Limb (tissue), 2 donors: ENCODE results near the gene BOLA1.
"Not testable (repeated sequence)": the region's sequence is repeated elsewhere in the genome, so short reads cannot be mapped to it uniquely, and the experiment has no call there.

Experiments used
- DNase-seq, 2 donors: peaks; one replicate each; pipeline ENCODE4 v3.0.0-alpha.2; 2016; ENCODE audit errors: extremely low spot score in 2 of 2

BOLA1 gene, protein sequence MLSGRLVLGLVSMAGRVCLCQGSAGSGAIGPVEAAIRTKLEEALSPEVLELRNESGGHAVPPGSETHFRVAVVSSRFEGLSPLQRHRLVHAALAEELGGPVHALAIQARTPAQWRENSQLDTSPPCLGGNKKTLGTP

DNA sequence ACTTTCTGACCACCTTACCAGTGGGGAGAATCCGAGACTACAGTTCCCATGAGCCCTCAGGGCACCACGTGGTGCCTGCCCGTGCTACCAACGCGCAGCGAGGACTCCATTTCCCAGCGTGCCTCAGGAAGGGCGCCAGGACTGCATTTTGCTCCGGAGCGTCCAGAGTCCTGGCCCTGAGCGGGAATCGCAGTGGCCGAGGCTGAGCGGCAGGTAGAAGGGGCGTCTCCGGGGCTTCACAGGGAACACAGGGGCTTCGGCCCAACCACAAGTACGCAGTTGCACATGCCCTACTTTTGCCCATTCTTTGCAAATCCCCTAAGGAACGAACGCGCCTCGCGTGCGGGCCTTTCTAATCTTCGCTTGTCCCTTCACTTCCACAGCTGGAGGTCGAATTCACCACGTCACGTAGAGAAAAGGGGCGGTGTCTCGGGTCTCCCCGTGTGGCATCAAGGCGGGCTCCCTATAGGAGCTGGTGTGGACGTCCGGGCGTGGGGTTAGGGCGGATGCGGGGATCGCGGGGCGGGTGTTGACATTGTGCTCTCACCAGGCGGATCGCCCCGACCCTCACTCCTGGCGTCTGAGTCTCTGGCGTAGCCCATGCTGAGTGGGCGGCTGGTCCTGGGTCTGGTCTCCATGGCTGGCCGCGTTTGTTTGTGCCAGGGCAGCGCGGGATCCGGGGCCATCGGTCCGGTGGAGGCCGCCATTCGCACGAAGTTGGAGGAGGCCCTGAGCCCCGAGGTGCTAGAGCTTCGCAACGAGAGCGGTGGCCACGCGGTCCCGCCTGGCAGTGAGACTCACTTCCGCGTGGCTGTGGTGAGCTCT lies at the start of gene BOLA1:
TSS of gene BOLA1 (plus strand) at position 109 of the 825 bp plus-strand sequence. CDS start at position 601, 492 bp downstream.
- DNase-seq, result peak; percentile 92 to 94

DNA sequence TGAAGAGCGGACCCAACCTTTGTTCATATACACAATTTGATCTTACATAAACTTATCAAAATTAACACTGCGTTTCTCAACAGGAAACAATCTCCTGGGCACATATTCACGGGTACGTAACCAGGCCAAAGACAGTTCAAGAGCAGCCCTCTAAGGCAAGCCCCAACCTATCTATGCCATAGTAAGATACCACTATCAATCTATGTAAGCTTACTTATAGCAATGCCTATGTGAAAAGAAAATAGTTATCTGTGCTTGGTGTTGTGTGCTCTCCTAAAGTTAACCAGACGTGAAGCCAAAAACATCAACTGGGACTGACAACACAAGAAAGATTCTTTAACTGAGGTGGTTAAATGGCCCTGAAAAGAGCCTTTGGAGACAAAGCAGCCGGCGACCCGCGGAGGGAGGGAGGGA lies 49.4 kb upstream of the BOLA1 start:
- no peak for DNase-seq

DNA sequence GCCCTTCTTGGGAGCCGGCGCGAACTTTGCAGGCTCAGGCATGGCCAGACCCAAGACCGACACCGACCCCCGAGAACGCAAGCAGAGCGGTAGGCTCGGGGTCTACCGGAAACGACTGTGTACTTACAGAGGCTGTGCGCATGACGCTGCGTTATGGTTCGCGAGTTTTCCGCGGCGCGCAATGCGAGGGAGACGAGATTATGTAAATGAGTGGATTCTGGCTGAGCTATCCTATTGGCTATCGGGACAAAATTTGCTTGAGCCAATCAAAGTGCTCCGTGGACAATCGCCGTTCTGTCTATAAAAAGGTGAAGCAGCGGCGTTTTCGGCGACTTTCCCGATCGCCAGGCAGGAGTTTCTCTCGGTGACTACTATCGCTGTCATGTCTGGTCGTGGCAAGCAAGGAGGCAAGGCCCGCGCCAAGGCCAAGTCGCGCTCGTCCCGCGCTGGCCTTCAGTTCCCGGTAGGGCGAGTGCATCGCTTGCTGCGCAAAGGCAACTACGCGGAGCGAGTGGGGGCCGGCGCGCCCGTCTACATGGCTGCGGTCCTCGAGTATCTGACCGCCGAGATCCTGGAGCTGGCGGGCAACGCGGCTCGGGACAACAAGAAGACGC lies 48.5 kb upstream of the BOLA1 start:
- not testable (repeated sequence) for DNase-seq

DNA sequence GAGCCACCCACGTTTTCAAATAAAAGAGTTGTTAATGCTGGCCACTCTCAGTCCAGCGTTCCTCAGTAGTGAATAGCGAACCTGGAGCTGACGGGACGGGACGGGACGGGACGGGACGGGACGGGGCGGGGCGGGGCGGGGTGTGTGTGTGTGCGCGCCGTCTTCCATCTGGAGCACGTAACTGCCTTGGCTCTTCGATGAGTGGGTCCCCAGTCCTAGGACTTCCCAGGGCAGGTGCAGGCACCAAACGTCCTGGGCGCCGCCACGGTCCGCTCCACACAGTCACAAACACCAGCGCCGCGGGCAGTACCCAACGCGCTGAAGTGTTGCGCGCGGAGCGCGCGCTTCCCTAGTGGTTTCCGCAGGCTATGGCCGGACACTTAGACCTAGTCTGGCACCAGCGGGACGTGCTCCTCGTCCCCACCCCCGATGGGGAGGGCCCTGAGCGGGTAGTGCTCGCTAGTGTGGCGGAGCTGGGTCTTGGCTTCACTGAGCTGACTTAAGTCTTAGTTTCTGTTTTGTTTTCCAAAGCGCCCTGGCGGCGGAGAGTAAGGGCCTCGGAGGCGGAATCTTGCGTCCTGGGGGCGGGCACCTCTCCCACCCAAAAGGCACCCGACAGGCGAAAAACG lies 47.7 kb upstream of the BOLA1 start:
- not testable (repeated sequence) for DNase-seq

DNA sequence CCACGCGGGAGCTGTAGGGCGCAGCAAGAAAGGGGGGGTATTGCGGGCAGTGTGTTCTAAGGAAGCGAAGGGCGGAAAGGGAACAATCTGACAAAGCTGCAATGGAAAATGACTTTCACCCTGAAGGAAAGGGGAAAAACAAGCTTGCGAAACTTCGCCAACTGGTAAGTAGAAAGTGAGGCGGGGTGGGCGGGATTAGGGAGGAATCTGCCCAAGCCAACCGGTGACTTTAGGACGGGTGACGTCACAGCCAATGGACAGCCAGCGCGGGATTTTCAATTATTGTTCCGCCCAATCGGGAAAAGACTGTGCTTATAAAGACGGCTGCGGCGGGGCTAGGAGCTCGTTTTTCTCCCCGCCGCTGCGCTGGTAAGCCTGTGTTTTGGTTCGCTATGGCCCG lies 47.1 kb upstream of the BOLA1 start:
- not testable (repeated sequence) for DNase-seq

DNA sequence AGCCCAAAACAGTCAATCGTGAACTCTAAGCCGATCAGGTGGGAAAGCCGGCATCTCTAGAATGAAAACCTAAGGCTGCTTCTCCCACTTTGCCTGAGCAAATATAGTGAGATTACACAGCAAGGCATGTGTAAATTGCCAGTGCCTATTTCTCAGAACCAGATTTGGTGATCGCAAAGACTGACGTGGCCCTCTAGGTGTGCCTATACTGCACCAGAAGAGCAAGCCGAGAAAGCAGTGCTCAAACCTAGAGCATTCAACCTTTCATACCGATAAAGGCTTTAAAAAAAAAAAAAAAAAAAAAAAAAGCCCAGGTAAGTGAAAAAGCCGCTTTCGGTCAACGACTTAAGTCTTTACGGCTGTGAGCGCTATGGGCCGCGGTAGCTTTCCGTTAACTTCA lies 39.1 kb upstream of the BOLA1 start:
- DNase-seq, result not testable (repeated sequence)

DNA sequence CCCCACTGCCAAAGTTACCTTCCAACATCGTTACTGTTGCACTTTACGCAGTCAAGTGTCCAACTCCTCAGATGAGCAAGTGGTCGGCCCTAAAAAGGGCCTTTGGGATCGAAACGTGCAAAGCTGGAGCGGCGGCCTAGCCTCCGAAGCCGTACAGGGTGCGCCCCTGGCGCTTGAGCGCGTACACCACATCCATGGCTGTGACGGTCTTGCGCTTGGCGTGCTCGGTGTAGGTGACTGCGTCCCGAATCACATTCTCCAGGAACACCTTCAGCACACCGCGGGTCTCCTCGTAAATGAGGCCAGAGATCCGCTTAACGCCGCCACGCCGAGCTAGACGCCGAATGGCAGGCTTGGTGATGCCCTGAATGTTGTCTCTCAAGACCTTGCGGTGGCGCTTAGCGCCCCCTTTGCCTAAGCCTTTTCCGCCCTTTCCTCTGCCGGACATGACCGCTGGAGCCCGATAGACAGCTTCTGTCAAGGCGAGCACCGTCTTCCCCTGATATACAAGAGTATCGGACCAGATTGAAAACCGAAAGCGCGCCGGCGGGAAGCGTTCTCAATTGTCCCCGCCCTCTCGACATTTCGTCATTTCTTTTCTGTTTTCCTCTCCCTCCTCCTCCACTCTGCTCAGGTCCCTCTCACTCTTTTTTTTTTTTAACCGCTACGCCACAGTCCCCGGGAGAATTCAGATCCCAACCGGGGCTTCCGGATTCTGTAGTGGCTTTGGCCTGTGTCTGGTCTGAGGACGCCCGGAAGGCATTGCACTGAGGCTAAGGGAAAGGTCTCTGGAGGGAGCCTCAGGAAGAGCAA lies 38.5 kb upstream of the BOLA1 start:
- not testable (repeated sequence) for DNase-seq

DNA sequence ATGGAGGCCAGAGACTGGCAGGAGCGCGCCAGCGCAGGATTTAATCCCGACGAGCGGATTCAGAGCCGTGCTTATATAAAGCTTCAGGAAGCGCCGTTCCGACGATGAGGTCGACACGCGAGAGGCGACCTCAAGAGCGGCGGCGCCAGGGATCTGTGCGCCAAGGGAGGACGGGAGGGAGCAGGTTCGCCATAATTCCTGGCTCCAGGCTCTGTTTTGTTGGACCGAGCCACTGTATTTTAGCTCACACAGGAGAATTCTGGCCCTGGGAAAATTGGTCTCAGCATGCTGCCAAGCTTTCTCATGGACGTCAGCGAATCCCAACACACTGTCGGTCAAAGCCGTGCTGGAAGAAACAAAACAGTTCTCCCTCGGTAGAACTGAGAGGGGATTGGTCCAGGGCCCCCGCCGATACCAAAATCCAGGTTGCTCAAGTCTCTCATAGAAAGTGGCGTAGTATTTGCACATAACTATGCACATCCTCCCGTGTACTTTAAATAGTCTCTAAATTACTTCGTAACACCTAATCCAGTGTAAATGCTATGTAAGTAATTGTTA lies 37.8 kb upstream of the BOLA1 start:
- not testable (repeated sequence) for DNase-seq

DNA sequence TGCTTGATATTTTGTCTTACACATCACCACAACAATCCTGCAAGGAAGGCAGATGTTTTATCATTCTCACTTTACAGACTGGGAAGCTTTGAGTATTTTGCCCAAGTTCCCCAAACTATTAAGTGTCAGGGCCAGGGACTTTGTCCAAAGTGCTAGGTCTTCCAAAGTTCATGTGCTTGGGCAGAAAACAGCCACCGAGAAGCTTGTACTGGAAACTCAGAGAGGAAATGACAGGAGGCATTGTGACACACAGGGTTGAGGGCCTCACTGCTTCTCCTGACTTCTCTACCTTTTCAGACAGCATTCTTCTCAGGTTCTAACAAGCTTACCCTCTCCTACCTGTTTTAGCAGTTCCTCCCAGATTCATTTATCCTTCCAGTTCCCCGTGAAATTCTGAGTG lies 32.5 kb upstream of the BOLA1 start:
- DNase-seq, result not testable (repeated sequence)

DNA sequence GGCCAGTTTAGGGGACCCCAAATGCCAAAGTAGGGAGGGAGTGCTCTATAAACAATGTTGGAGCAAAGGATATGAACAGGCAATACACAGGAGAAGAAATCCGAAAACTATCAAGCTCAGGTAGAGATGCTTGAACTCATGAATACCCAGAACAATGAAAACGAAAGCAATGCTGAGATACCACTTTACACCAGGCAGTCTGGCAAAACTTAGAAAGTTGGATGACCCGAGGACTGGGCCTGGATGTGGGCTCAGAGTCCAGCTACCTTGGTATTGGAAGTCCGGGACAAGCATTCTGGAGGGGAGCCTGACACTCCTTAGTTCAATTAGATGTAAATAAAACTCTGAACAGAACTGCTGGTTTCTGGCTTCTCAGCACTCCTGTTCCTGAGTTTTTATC lies 26.3 kb upstream of the BOLA1 start:
- DNase-seq, result not testable (repeated sequence)

DNA sequence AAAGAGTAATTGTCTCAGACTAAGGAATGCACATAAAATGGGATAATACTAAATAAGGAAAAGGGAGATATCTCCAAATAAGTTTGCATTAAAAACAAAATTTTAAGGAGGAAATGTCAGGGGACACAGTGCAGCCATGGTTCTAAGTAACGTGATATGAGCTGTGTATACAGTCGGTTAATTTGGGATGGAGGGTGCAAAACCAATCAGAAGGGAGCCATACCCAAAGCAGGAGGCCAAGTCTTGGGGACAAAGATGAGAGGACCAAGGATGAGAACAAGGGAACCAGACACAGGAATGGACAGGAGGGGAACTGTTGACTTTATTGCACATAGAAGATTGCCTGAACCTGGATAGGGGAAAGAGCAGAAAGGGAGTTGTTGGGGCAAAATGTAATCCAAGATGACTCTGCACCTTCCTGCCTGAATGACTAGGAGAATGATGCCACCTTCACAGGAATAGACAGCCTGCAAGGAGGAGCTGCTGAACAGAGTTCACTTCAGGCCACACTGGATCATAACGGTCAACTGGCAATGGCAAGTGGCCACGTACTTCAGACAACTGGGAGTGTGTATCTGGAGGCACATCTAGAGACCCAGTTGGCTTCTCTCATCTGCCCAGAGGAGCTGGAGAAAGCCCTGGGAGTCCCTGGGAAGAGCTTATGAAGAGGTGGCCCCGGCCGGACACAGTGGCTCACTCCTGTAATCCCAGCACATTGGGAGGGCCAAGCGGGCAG lies 22.0 kb upstream of the BOLA1 start:
- no peak for DNase-seq

DNA sequence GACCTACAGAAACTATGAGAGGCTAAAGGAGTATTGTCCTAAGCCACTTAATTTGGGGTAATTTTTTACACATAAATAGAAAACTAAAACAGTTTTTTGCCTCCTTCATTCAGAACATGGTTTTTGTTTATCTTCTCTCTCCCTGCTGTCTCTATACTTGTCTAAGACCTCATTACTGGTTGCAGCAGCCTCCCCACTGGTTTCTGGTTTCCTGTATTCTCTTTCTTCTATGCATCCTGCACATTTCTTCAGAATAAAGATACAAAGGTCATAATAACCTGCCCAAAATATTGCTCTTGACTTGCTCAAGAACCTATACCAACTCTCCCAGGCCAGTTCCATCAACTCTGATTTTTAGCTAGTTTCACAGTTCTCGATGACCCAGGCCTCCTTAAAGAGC lies 19.8 kb upstream of the BOLA1 start:
- DNase-seq, result no peak

DNA sequence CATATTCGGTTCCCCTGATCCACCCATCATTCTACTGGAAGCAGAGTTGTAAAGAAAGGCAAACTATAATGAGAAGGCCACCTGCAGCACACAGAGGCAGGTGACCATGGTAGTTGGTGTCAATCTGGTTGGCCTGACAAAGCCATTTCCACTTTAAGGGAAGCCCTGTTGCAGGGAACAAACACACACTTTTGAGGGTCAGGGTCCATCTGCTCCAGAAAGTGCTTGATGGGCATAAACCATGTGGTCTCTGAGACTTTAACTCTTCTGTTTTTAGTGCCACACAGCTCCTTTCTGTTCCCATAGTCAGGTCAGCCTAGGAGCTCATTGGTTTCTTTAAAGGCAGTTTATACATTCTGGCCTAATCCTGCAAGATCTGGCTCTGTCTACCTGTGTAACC lies 17.5 kb upstream of the BOLA1 start:
- DNase-seq, result no peak

DNA sequence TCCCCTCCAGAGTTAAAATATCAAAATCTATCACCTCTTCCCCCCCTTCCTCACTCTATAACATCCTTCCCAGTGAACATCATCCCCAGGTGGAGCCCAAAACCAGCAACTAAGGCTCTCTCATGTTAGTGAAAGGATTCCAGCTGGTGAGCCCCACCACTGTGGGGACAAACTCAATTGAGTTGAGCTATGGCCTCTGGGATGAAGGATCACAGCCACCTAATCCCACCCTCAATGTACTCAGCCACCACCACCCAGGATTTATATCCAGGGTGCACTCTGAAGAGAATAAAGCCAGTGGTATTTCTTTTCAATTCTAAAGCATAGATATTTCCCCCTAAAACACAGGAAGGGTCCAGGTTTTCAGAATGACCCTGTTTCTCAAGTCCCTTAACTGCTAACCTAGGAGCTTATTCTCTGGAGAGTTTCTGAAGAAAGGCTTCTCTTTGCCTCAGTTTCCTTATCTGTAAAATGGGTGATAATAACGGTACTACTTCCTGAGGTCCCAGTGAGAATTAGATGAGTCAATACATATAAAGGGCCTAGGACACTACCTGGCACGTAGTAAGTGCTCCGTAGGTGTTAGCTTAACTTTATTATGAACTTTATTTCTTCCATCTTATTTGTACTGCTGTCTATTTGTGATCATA lies 15.6 kb upstream of the BOLA1 start:
- no peak for DNase-seq

DNA sequence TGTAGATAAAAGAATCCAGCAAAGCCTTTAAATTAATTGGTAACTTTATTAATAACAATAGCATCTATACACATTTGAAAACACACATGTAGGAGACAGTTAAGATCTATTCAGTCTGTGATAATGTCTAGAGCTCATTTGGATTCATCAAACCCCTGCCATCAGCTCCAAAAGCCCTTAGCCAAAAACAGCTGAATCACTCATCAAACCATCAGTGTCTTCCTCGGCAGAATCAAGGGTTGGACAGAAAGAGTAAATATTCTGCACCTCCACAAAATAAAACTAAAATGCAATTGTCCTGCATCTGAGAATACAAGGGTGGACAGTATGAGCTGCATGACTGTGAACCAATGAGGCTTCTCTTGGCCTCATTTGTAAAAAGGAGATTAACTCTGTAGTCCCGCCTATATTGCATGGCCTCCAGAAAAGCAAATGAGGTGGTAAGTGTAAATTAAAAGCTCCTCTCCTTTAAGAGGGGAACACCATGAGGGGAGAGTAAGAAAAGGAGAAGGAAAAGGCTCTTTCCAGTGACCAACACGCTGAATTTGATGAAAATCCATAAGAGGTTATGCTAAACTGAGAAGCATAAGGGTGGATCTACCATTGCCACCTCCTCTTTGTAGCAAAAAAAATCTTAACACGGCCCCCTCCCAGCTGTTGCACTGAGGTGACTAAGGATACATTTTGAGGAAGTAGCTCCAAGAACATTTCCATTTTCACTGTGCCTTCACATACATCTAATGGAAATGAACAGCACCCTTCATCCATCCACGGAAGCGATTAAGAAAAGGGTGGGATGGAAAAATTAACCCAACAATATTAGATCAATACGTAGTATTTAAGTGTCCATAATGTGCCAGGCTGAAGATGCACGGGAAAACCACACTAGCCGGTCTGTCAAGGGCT lies 14.7 kb upstream of the BOLA1 start:
- DNase-seq, result peak in 1 of 2 donors; percentile 29

DNA sequence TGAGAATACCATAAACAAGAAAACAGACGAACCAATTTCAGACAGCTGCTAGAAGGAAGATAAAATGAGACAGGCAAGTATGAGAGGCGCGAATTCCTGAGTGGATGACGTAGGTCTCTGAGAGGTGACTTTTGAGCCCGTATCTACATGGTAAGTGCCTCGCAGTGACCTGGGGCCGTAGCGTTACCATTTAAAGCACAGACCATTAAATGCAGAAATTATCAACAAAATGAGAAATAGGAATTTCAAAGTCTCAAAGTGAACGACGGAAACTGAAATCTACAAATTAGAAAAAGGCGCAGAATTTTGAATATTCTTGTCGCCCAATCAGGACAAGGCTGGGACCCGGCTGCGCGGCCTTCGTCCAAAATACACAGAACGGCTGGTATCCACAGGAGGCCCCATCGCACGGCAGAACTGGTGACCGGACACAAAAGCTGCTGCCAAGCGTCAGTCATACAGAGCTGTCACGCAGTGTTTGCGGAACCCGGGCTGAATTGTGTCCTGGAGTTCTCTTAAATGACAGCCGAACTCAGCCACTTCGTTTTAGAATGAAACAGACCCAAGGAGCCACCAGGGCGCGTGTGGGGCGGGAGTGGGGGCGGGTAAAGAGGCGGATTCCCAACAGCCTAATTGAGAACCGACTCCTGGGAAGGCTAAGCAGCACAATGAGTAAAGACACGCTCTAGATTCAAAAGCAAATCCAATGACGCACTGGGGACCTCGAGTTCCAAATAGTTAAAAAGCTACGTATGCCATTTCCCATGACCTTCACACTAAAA lies 13.8 kb upstream of the BOLA1 start:
- DNase-seq, result peak; percentile 80 to 87

DNA sequence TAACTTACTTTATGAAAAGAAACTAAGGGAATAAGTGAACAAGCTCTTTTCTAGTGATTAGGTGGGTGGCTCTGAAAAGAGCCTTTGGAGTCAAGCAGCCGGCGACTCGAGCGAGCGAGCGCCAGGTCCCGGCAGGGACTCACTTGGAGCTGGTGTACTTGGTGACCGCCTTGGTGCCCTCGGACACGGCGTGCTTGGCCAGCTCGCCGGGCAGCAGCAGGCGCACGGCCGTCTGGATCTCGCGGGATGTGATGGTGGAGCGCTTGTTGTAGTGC lies 13.3 kb upstream of the BOLA1 start:
- not testable (repeated sequence) for DNase-seq
